ENCODE measurements around the gene SCFD2. TPM values are rescaled to one million over a fixed set of nuclear protein-coding genes. Genes with fewer than 3 reads are reported as not detected.
"Not testable (repeated sequence)": the region's sequence is repeated elsewhere in the genome, so short reads cannot be mapped to it uniquely, and the experiment has no call there.

SCFD2 gene
- total RNA-seq, 1 experiment from 2014 or later, result 19.2 TPM

DNA sequence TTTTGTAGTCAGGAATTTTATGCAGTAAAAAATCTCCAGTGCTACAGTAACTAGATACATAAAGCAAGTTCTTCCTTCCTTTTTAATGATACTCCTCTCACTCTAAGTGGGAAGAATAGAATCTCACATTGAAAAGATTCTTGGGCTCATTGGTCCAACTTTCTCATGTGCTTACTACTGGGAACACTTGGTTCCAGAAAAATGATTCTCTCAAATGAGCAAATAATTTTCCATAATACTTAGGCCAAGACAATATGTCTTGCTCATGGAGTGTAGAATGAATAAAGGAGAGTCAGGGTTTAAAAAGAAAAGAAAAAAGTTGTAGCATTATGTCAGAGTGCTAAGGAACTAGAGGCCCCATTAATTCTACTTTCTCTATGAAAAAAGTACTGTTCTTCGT is 306.0 kb downstream of the SCFD2 start:
- POLR2A ChIA-PET, result no interaction called here
- Mint-ChIP-seq H3K4me1 (ENCODE audit: insufficient read depth, unreplicated experiment) (no peaks in the 10 kb centered on the region), H3K9me3 (ENCODE audit: unreplicated experiment) (no peaks in the 10 kb centered on the region), H3K27ac (ENCODE audit: low read depth, unreplicated experiment) (no peak overlapping the region), H3K36me3 (ENCODE audit: insufficient read depth, unreplicated experiment) (no peaks in the 10 kb centered on the region), H3K27me3 (ENCODE audit: insufficient read depth, unreplicated experiment) (no peaks in the 10 kb centered on the region), H3K4me3 (ENCODE audit: unreplicated experiment) (no peak overlapping the region)
- no peak for DNase-seq (ENCODE audit: unreplicated experiment)
- BruUV-seq (replicated peaks), result no TSS peak
- TF ChIP-seq, protein P1, sequence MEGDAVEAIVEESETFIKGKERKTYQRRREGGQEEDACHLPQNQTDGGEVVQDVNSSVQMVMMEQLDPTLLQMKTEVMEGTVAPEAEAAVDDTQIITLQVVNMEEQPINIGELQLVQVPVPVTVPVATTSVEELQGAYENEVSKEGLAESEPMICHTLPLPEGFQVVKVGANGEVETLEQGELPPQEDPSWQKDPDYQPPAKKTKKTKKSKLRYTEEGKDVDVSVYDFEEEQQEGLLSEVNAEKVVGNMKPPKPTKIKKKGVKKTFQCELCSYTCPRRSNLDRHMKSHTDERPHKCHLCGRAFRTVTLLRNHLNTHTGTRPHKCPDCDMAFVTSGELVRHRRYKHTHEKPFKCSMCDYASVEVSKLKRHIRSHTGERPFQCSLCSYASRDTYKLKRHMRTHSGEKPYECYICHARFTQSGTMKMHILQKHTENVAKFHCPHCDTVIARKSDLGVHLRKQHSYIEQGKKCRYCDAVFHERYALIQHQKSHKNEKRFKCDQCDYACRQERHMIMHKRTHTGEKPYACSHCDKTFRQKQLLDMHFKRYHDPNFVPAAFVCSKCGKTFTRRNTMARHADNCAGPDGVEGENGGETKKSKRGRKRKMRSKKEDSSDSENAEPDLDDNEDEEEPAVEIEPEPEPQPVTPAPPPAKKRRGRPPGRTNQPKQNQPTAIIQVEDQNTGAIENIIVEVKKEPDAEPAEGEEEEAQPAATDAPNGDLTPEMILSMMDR (IDR thresholded peaks at IDR 0.05; ENCODE audit: unreplicated experiment), result no peak
- intact Hi-C loops (cut with micrococcal nuclease), result no loop called here
- CTCF ChIA-PET, result no interaction called here

DNA sequence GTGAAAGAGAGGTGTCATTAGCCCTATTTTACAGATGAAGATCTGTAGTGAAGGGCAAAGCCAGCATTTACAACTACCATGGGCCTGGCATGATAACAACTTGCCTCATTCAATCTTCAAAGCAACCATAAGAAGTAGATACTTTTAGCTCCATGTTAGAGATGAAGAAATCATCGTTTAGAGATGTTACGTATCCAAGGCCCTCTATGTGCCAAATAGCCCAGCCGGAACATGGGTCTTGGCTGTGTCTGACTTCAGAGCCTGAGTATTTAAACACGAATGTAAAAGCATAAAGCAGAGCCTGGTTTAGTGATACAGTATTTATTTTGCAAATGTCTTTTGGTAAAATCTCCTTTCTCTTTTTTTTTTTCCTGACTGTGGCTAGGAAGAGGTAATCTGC is 306.6 kb downstream of the SCFD2 start:
- H3K4me1 Mint-ChIP-seq (ENCODE audit: insufficient read depth, unreplicated experiment), result no peaks in the 10 kb centered on the region
- TF ChIP-seq, protein P1 (IDR thresholded peaks at IDR 0.05; ENCODE audit: unreplicated experiment), result no peak
- H3K27me3 Mint-ChIP-seq (ENCODE audit: insufficient read depth, unreplicated experiment), result no peaks in the 10 kb centered on the region
- no peak for DNase-seq (ENCODE audit: unreplicated experiment)
- no peak overlapping the region for H3K4me3 Mint-ChIP-seq (ENCODE audit: unreplicated experiment)
- intact Hi-C loops (cut with micrococcal nuclease), result no loop called here
- H3K27ac Mint-ChIP-seq (ENCODE audit: low read depth, unreplicated experiment), result no peak overlapping the region
- H3K36me3 Mint-ChIP-seq (ENCODE audit: insufficient read depth, unreplicated experiment), result no peaks in the 10 kb centered on the region
- CTCF ChIA-PET, result no interaction called here
- POLR2A ChIA-PET, result no interaction called here
- H3K9me3 Mint-ChIP-seq (ENCODE audit: unreplicated experiment), result no peaks in the 10 kb centered on the region
- BruUV-seq (replicated peaks), result no TSS peak

DNA sequence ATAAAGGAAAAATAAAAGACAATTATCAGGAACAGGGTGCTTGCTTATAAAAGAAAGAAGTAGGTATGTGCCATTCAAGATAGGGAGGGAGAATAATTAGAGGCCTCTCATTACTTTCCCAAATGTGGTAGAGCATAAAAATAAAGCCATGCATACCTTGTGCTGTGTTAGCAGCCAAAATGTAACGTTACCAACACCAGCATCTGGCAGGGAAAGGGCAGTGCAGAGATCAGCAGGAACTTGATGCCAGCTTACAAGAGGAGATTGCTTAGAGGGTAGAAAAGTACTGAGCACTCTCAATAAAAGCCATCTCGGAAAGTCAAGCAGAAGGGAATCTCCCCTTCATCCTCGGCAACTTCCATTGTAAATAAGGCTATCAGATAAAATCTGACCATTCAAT is 308.2 kb downstream of the SCFD2 start:
- DNase-seq (ENCODE audit: unreplicated experiment), result no peak
- Mint-ChIP-seq H3K9me3 (ENCODE audit: unreplicated experiment) (no peaks in the 10 kb centered on the region), H3K36me3 (ENCODE audit: insufficient read depth, unreplicated experiment) (peaks cover 2% of the 10 kb centered on the region), H3K27ac (ENCODE audit: low read depth, unreplicated experiment) (no peak overlapping the region), H3K27me3 (ENCODE audit: insufficient read depth, unreplicated experiment) (no peaks in the 10 kb centered on the region), H3K4me1 (ENCODE audit: insufficient read depth, unreplicated experiment) (no peaks in the 10 kb centered on the region), H3K4me3 (ENCODE audit: unreplicated experiment) (no peak overlapping the region)
- POLR2A ChIA-PET, result no interaction called here
- intact Hi-C loops (cut with micrococcal nuclease), result no loop called here
- TF ChIP-seq, protein P1 (IDR thresholded peaks at IDR 0.05; ENCODE audit: unreplicated experiment), result no peak
- BruUV-seq (replicated peaks), result no TSS peak
- CTCF ChIA-PET, result no interaction called here

DNA sequence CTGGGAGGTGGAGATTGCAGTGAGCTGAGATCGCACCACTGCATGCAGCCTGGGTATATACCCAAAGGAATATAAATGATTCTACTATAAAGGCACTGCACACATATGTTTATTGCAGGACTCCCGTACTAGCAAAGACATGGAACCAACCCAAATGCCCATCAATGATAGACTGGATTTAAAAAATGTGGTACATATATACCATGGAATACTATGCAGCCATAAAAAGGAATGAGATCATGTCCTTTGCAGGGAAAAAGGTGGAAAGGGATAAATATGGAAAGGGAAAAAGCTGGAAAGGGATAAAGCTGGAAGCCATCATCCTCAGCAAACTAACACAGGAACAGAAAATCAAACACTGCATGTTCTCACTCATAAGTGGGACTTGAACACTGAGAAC is 308.8 kb downstream of the SCFD2 start:
- BruUV-seq (replicated peaks); H3K27ac Mint-ChIP-seq (ENCODE audit: low read depth, unreplicated experiment); H3K4me1 Mint-ChIP-seq (ENCODE audit: insufficient read depth, unreplicated experiment); intact Hi-C loops (cut with micrococcal nuclease); H3K9me3 Mint-ChIP-seq (ENCODE audit: unreplicated experiment); H3K4me3 Mint-ChIP-seq (ENCODE audit: unreplicated experiment); DNase-seq (ENCODE audit: unreplicated experiment); POLR2A ChIA-PET; H3K27me3 Mint-ChIP-seq (ENCODE audit: insufficient read depth, unreplicated experiment); CTCF ChIA-PET; H3K36me3 Mint-ChIP-seq (ENCODE audit: insufficient read depth, unreplicated experiment): not testable (repeated sequence)

DNA sequence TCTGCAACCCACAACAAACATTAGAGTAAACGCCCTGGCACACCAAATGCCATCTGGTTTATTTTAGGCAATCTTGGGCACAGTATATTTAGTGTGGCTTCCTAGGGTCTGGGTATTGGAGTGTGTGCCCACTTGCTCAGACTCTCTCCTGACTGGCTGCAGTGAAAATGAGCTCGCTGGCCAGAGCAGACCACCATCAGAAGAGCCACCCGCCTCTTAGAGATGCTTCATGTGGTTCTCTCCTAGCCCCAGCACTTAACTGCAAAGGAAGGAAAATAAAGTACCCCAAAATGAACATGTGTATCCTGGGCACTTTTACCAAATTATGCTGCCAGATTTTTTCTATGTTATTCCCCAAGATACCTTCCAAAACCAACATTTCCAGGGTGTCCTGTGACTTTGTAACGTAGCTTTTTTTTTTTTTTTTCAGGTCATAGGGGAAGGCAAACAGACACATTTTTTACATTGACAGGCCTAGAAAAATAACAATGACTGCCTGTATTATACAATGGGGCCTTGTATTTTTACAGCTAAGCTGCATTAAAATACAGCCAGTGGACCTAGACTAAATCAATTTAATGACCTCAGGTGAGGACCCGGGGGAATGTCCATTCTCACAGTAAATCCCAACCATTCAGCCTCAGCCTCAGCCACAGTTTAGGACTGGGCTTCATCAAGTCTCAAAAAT is 310.0 kb downstream of the SCFD2 start:
- POLR2A ChIA-PET, result interaction anchor here (0.6 kb wide), 1 partner anchor 27 kb away, joined by 3 read pairs; no protein-coding TSS in a partner anchor
- BruUV-seq (replicated peaks), result no TSS peak
- Mint-ChIP-seq H3K4me3 (ENCODE audit: unreplicated experiment) (no peak overlapping the region), H3K27ac (ENCODE audit: low read depth, unreplicated experiment) (no peak overlapping the region), H3K4me1 (ENCODE audit: insufficient read depth, unreplicated experiment) (no peaks in the 10 kb centered on the region), H3K9me3 (ENCODE audit: unreplicated experiment) (no peaks in the 10 kb centered on the region), H3K36me3 (ENCODE audit: insufficient read depth, unreplicated experiment) (peaks cover 4% of the 10 kb centered on the region), H3K27me3 (ENCODE audit: insufficient read depth, unreplicated experiment) (no peaks in the 10 kb centered on the region)
- DNase-seq (ENCODE audit: unreplicated experiment), result no peak
- CTCF ChIA-PET, result interaction anchor here (0.6 to 1.2 kb wide), 3 partner anchors 9 to 43 kb away, joined by 3 to 5 read pairs (median 3); no protein-coding TSS in a partner anchor
- intact Hi-C loops (cut with micrococcal nuclease), result no loop called here
- TF ChIP-seq, protein P1 (IDR thresholded peaks at IDR 0.05; ENCODE audit: unreplicated experiment), result no peak
